CD4-positive, alpha-beta T cell (primary cell): ENCODE measurements around the gene PHRF1. TPM values are rescaled to one million over a fixed set of nuclear protein-coding genes. Genes with fewer than 3 reads are reported as not detected.

Source experiments
- ATAC-seq: fragments of 200-7000 bp; cut with Tn5 transposase; one replicate; pipeline ENCODE4 v1.10.0; 2022; ENCODE audit warnings: mild to moderate bottlenecking; ENCODE audit not compliant: poor library complexity
- CTCF ChIA-PET: fragments of 350-600 bp; sonication (Branson Sonifier 250); formaldehyde crosslinking; loops from one replicate; lab custom pipeline; 2021; ENCODE audit warnings: antibody characterized with exemption, inconsistent platforms; lab: Charles Lee
- POLR2A ChIA-PET: fragments of 350-600 bp; sonication (Branson Sonifier 250); formaldehyde crosslinking; loops from one replicate; lab custom pipeline; 2021; ENCODE audit warnings: antibody characterized with exemption, inconsistent platforms; lab: Charles Lee
- DNase-seq, 14 experiments: peaks; one replicate each; pipeline ENCODE4 v3.0.0-alpha.2; 2013 to 2020; ENCODE audit warnings: mixed read lengths in 2 of 14
- H3K27ac ChIP-seq, 2 donors: one replicate each; pipeline versions ENCODE4 v1.5.1 to v1.7.0; 2013; ENCODE audit warnings: low read length in 2 of 2, low read depth in 1 of 2, mild to moderate bottlenecking in 1 of 2
- H3K27me3 ChIP-seq, 2 experiments: 1 replicate in 1 of 2; 2 replicates in 1 of 2; pipeline versions ENCODE4 v1.6.1 to v1.7.0; 2013; ENCODE audit warnings: low read length in 2 of 2, control low read depth in 1 of 2, mild to moderate bottlenecking in 1 of 2, moderate library complexity in 1 of 2; ENCODE audit not compliant: insufficient read depth in 2 of 2, control insufficient read depth in 1 of 2
- H3K36me3 ChIP-seq: one replicate; pipeline ENCODE4 v1.6.1; 2013; ENCODE audit warnings: low read length, control low read depth; ENCODE audit not compliant: insufficient read depth
- H3K4me1 ChIP-seq: one replicate; pipeline ENCODE4 v1.6.1; 2013; ENCODE audit warnings: low read length, control low read depth; ENCODE audit not compliant: insufficient read depth
- H3K4me3 ChIP-seq: one replicate; pipeline ENCODE4 v1.5.1; 2013; ENCODE audit warnings: mild to moderate bottlenecking, low read length, moderate library complexity
- H3K9me3 ChIP-seq, 2 experiments: 1 replicate in 1 of 2; 2 replicates in 1 of 2; pipeline versions ENCODE4 v1.6.1 to v1.7.0; 2013; ENCODE audit warnings: low read length in 2 of 2, mild to moderate bottlenecking in 2 of 2, control low read depth in 1 of 2, moderate library complexity in 1 of 2; ENCODE audit not compliant: control insufficient read depth in 1 of 2, insufficient read depth in 1 of 2
- H3K27ac Mint-ChIP-seq: one replicate; pipeline ENCODE4 v1.8.0; 2020; ENCODE audit warnings: mixed read lengths
- H3K27me3 Mint-ChIP-seq: one replicate; pipeline ENCODE4 v1.8.0; 2021; ENCODE audit warnings: mixed read lengths
- H3K36me3 Mint-ChIP-seq: one replicate; pipeline ENCODE4 v1.8.0; 2021; ENCODE audit warnings: low read depth, mixed read lengths
- H3K4me1 Mint-ChIP-seq: one replicate; pipeline ENCODE4 v1.8.0; 2021; ENCODE audit warnings: low read depth, mixed read lengths
- H3K4me3 Mint-ChIP-seq: one replicate; pipeline ENCODE4 v1.8.0; 2020; ENCODE audit warnings: mild to moderate bottlenecking, mixed read lengths
- H3K9me3 Mint-ChIP-seq: one replicate; pipeline ENCODE4 v1.8.0; 2020; ENCODE audit warnings: mixed read lengths
- intact Hi-C, 2 experiments: fragments of 100-400 bp; cut with DNase I in 1 of 2; cut with micrococcal nuclease in 1 of 2; formaldehyde crosslinking; loops; one replicate each; pipeline versions ENCODE4 v1.15.1 to v1.9.0; 2023 to 2025; cut with DNase I, micrococcal nuclease
- total RNA-seq, 174 experiments: library from RNA in 2 of 174; stranded (reverse) in 2 of 174; gene quantifications; one replicate each; pipeline ENCODE4 v1.2.3 and lab custom pipeline; 2021 to 2026
- TF ChIP-seq, protein P1 (sequence below): fragments of 200-600 bp; IDR thresholded peaks from one replicate; pipeline ENCODE4 v1.8.0; 2022; ENCODE audit warnings: antibody characterized with exemption, mild to moderate bottlenecking

Gene PHRF1
- total RNA-seq, 2 experiments from 2014 or later: 37.1 to 37.6 TPM

DNA sequence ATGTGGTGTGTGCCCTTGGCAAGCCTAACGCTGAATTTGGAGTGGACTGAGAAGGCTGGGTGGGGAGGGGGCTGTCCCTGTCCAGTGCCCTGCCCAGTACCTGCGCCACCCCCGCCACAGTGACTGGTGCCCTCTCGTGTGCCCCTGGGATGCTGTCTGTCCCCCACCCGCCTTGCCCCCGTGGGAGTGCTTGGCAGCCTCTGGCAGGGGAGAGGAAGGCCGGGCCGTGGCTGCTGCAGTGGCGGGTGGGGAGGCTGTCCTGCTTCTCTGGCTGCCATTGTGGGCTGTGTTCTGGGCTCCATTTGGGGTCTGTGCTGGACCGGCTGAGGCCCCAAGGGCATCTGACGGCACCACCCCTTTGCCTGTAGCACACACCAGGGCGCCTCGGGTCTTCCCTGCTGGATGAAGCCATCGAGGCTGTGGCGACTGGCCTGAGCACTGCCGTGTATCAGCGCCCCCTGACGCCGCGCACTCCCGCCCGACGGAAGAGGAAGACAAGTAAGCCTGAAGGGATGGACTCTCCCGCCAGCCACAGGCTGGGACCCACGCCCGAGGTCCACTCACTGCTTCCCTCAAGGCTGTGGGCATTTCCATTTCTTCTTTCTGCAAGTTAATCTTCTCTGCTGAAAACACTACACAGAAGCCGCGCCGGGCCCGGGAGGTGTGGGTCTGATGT, 21.9 kb downstream of the PHRF1 start:
- ChIA-PET POLR2A (no interaction called here), CTCF (no interaction called here)
- ATAC-seq (no peak), DNase-seq (peak in 1 of 14 experiments; percentile 16)
- TF ChIP-seq, protein P1, sequence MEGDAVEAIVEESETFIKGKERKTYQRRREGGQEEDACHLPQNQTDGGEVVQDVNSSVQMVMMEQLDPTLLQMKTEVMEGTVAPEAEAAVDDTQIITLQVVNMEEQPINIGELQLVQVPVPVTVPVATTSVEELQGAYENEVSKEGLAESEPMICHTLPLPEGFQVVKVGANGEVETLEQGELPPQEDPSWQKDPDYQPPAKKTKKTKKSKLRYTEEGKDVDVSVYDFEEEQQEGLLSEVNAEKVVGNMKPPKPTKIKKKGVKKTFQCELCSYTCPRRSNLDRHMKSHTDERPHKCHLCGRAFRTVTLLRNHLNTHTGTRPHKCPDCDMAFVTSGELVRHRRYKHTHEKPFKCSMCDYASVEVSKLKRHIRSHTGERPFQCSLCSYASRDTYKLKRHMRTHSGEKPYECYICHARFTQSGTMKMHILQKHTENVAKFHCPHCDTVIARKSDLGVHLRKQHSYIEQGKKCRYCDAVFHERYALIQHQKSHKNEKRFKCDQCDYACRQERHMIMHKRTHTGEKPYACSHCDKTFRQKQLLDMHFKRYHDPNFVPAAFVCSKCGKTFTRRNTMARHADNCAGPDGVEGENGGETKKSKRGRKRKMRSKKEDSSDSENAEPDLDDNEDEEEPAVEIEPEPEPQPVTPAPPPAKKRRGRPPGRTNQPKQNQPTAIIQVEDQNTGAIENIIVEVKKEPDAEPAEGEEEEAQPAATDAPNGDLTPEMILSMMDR: no peak
- no peaks in the 10 kb centered on the region for H3K9me3 Mint-ChIP-seq
- Histone ChIP-seq H3K27me3 (no peaks in the 10 kb centered on the region), H3K4me1 (peaks cover 7% of the 10 kb centered on the region), H3K4me3 (no peak overlapping the region), H3K36me3 (peaks cover 82% of the 10 kb centered on the region), H3K27ac (no peak overlapping the region), H3K9me3 (no peaks in the 10 kb centered on the region)
- no peak overlapping the region for H3K4me3 Mint-ChIP-seq
- H3K27ac Mint-ChIP-seq: no peak overlapping the region
- H3K4me1 Mint-ChIP-seq: no peaks in the 10 kb centered on the region
- no peaks in the 10 kb centered on the region for H3K27me3 Mint-ChIP-seq
- H3K36me3 Mint-ChIP-seq: peaks cover 80% of the 10 kb centered on the region
- intact Hi-C loops: no loop called here

GRCh38 chr11:601573-602245, 25.4 kb downstream of the PHRF1 start:
- peaks cover 84% of the 10 kb centered on the region for H3K36me3 ChIP-seq
- no peak overlapping the region for H3K27ac Mint-ChIP-seq

GRCh38 chr11:603154-603553, 26.9 kb downstream of the PHRF1 start:
- DNase-seq (no peak), ATAC-seq (no peak)
- Mint-ChIP-seq H3K27ac (no peak overlapping the region), H3K36me3 (peaks cover 64% of the 10 kb centered on the region), H3K4me3 (no peak overlapping the region), H3K27me3 (no peaks in the 10 kb centered on the region), H3K4me1 (no peaks in the 10 kb centered on the region), H3K9me3 (no peaks in the 10 kb centered on the region)
- POLR2A ChIA-PET: no interaction called here
- H3K27ac ChIP-seq: no peak overlapping the region
- no peaks in the 10 kb centered on the region for H3K4me1 ChIP-seq
- no peaks in the 10 kb centered on the region for H3K27me3 ChIP-seq
- CTCF ChIA-PET: no interaction called here
- no peaks in the 10 kb centered on the region for H3K9me3 ChIP-seq
- peaks cover 85% of the 10 kb centered on the region for H3K36me3 ChIP-seq
- TF ChIP-seq, protein P1: no peak
- no peak overlapping the region for H3K4me3 ChIP-seq
- intact Hi-C loops: no loop called here

More at GRCh38 chr11:601573-602245, 25.4 kb downstream of the PHRF1 start:
- DNase-seq: no peak
- Mint-ChIP-seq H3K4me3 (no peak overlapping the region), H3K36me3 (peaks cover 66% of the 10 kb centered on the region), H3K9me3 (no peaks in the 10 kb centered on the region), H3K4me1 (no peaks in the 10 kb centered on the region), H3K27me3 (no peaks in the 10 kb centered on the region)
- POLR2A ChIA-PET: interaction anchor here (0.9 to 1.4 kb wide), 3 partner anchors 13 to 33 kb away, joined by 3 read pairs; partner anchors contain the start of gene PHRF1
- Histone ChIP-seq H3K4me3 (no peak overlapping the region), H3K27me3 (no peaks in the 10 kb centered on the region), H3K27ac (no peak overlapping the region), H3K4me1 (no peaks in the 10 kb centered on the region), H3K9me3 (no peaks in the 10 kb centered on the region)
- intact Hi-C loops: no loop called here
- CTCF ChIA-PET: no interaction called here
- TF ChIP-seq, protein P1: no peak
- ATAC-seq: no peak
